HG02885 (cell line): ENCODE measurements around the gene CYP4B1.
"Not testable (repeated sequence)": the region's sequence is repeated elsewhere in the genome, so short reads cannot be mapped to it uniquely, and the experiment has no call there.

Experiments used
- ATAC-seq: cut with Tn5 transposase; IDR thresholded peaks from one replicate; pipeline ENCODE4 v1.9.1; 2021; ENCODE audit warnings: mild to moderate bottlenecking; ENCODE audit not compliant: unreplicated experiment, poor library complexity

Gene CYP4B1

GRCh38 chr1:46798810-46799209 lies at the start of gene CYP4B1:
Gene CYP4B1, plus strand, starts transcription at chr1:46799046. Its CDS starts 36 bp downstream, at chr1:46799082.
- ATAC-seq, result no peak

- ATAC-seq, result no peak
Observed at GRCh38 chr1:46749404-46749803, 49.4 kb upstream of the CYP4B1 start.

GRCh38 chr1:46749921-46750404 lies 48.9 kb upstream of the CYP4B1 start:
- ATAC-seq, result no peak

GRCh38 chr1:46753985-46754384 lies 44.9 kb upstream of the CYP4B1 start:
- ATAC-seq, result no peak

GRCh38 chr1:46754707-46755106 lies 44.1 kb upstream of the CYP4B1 start:
- ATAC-seq, result not testable (repeated sequence)

GRCh38 chr1:46755121-46755520 lies 43.7 kb upstream of the CYP4B1 start:
- no peak for ATAC-seq

GRCh38 chr1:46757247-46757955 lies 41.4 kb upstream of the CYP4B1 start:
- no peak for ATAC-seq

GRCh38 chr1:46757956-46758528 lies 40.8 kb upstream of the CYP4B1 start:
- ATAC-seq, result no peak

- ATAC-seq, result no peak
Observed at GRCh38 chr1:46760558-46761166, 38.2 kb upstream of the CYP4B1 start.

GRCh38 chr1:46761740-46762139 lies 37.1 kb upstream of the CYP4B1 start:
- ATAC-seq, result no peak

- ATAC-seq, result no peak
Observed at GRCh38 chr1:46764402-46764801, 34.4 kb upstream of the CYP4B1 start.

- no peak for ATAC-seq
Observed at GRCh38 chr1:46767649-46768282, 31.1 kb upstream of the CYP4B1 start.

GRCh38 chr1:46768445-46768844 lies 30.4 kb upstream of the CYP4B1 start:
- ATAC-seq, result no peak

- ATAC-seq, result no peak
Observed at GRCh38 chr1:46769028-46769740, 29.7 kb upstream of the CYP4B1 start.

- ATAC-seq, result no peak
Observed at GRCh38 chr1:46770541-46770940, 28.3 kb upstream of the CYP4B1 start.

GRCh38 chr1:46772571-46772970 lies 26.3 kb upstream of the CYP4B1 start:
- no peak for ATAC-seq

GRCh38 chr1:46774297-46774696 lies 24.5 kb upstream of the CYP4B1 start:
- ATAC-seq, result no peak

GRCh38 chr1:46778456-46778855 lies 20.4 kb upstream of the CYP4B1 start:
- not testable (repeated sequence) for ATAC-seq

GRCh38 chr1:46784666-46785065 lies 14.2 kb upstream of the CYP4B1 start:
- ATAC-seq, result no peak

- ATAC-seq, result not testable (repeated sequence)
Observed at GRCh38 chr1:46788634-46789033, 10.2 kb upstream of the CYP4B1 start.
